BE2C (cell line): ENCODE results near the gene KCNJ10.

ENCODE experiments used
- DNase-seq: peaks from one replicate; pipeline ENCODE4 v3.0.0-alpha.2; 2020
- H3K27me3 ChIP-seq: fragments of 250-450 bp; sonication (Bioruptor Pico); 2 replicates; pipeline ENCODE4 v1.5.1; 2020; ENCODE audit warnings: mild to moderate bottlenecking
- H3K36me3 ChIP-seq: fragments of 250-450 bp; sonication (Bioruptor Pico); 2 replicates; pipeline ENCODE4 v1.5.1; 2020; ENCODE audit warnings: mild to moderate bottlenecking
- H3K4me1 ChIP-seq: fragments of 250-450 bp; sonication (Bioruptor Pico); 2 replicates; pipeline ENCODE4 v1.5.1; 2020
- H3K4me3 ChIP-seq: 2 replicates; pipeline ENCODE4 v1.5.1; 2011; ENCODE audit warnings: low read depth, low read length
- H3K9me3 ChIP-seq: fragments of 250-450 bp; sonication (Bioruptor Pico); 2 replicates; pipeline ENCODE4 v1.5.1; 2020
- CTCF ChIP-seq: IDR thresholded peaks from 2 replicates; pipeline ENCODE4 v1.5.1; 2012; ENCODE audit warnings: mild to moderate bottlenecking, low read depth, low read length

KCNJ10 gene

GRCh38 chr1:160032165-160032820, 37.7 kb downstream of the KCNJ10 start:
- no peak for TF ChIP-seq CTCF
- DNase-seq: no peak

GRCh38 chr1:160031365-160032164, 38.4 kb downstream of the KCNJ10 start, which contains the start of gene PIGM:
TSS of gene PIGM (minus strand) at chr1:160031990. CDS start at chr1:160031739, 251 bp downstream.
- no peaks in the 10 kb centered on the region for H3K36me3 ChIP-seq
- H3K4me1 ChIP-seq: no peaks in the 10 kb centered on the region
- H3K4me3 ChIP-seq: peak within 1 kb of the TSS; percentile 84
- no peak for TF ChIP-seq CTCF
- no peaks in the 10 kb centered on the region for H3K9me3 ChIP-seq
- H3K27me3 ChIP-seq: peaks cover 12% of the 10 kb centered on the region
- peak; percentile 94 for DNase-seq

More at GRCh38 chr1:160032165-160032820, 37.7 kb downstream of the KCNJ10 start:
- Histone ChIP-seq H3K36me3 (no peaks in the 10 kb centered on the region), H3K4me3 (peak overlapping the region; percentile 84), H3K27me3 (peaks cover 17% of the 10 kb centered on the region), H3K4me1 (no peaks in the 10 kb centered on the region), H3K9me3 (no peaks in the 10 kb centered on the region)

- DNase-seq: no peak
- no peak for TF ChIP-seq CTCF
- no peaks in the 10 kb centered on the region for H3K4me1 ChIP-seq
- H3K36me3 ChIP-seq: no peaks in the 10 kb centered on the region
- H3K4me3 ChIP-seq: peak overlapping the region; percentile 84
- H3K27me3 ChIP-seq: peaks cover 10% of the 10 kb centered on the region
- H3K9me3 ChIP-seq: no peaks in the 10 kb centered on the region
These were observed 39.1 kb downstream of the KCNJ10 start for GRCh38 chr1:160030657-160031364.

GRCh38 chr1:160028426-160028825, 41.5 kb downstream of the KCNJ10 start:
- H3K9me3 ChIP-seq: no peaks in the 10 kb centered on the region
- H3K27me3 ChIP-seq: no peaks in the 10 kb centered on the region; the same call in 1 of the 2 replicates
- TF ChIP-seq CTCF: no peak
- H3K36me3 ChIP-seq: no peaks in the 10 kb centered on the region
- no peak overlapping the region for H3K4me3 ChIP-seq
- DNase-seq: no peak
- no peaks in the 10 kb centered on the region for H3K4me1 ChIP-seq

- Histone ChIP-seq H3K9me3 (no peaks in the 10 kb centered on the region), H3K27me3 (no peaks in the 10 kb centered on the region), H3K36me3 (no peaks in the 10 kb centered on the region), H3K4me1 (0 out of 2 replicates have a peak, but pooled peaks cover 3% of the 10 kb centered on the region), H3K4me3 (no peak overlapping the region)
- no peak for DNase-seq
- no peak for TF ChIP-seq CTCF
These were observed 44.6 kb downstream of the KCNJ10 start for GRCh38 chr1:160025314-160025713.
